CD8-positive, alpha-beta memory T cell (primary cell): ENCODE measurements around the gene SETD7. TPM values are rescaled to one million over a fixed set of nuclear protein-coding genes. Genes with fewer than 3 reads are reported as not detected.

Experiments
- CTCF ChIA-PET: fragments of 350-600 bp; sonication (Branson Sonifier 250); formaldehyde crosslinking; loops from one replicate; lab custom pipeline; 2021; ENCODE audit warnings: antibody characterized with exemption; lab: Charles Lee
- POLR2A ChIA-PET: fragments of 350-600 bp; sonication (Branson Sonifier 250); formaldehyde crosslinking; loops from one replicate; lab custom pipeline; 2021; ENCODE audit warnings: antibody characterized with exemption; lab: Charles Lee
- DNase-seq, 5 donors: peaks; one replicate each; pipeline versions ENCODE4 v3.0.0 to v3.0.0-alpha.2; 2020 to 2022; ENCODE audit warnings: mixed read lengths in 1 of 5
- H3K27ac ChIP-seq: one replicate; pipeline ENCODE4 v1.7.0; 2013; ENCODE audit warnings: low read depth, mild to moderate bottlenecking, low read length, moderate library complexity
- H3K27me3 ChIP-seq: 2 replicates; pipeline ENCODE4 v1.7.0; 2013; ENCODE audit warnings: low read length, mild to moderate bottlenecking; ENCODE audit not compliant: insufficient read depth, poor library complexity, severe bottlenecking
- H3K36me3 ChIP-seq: 2 replicates; pipeline ENCODE4 v1.7.0; 2013; ENCODE audit warnings: mild to moderate bottlenecking, low read length, moderate library complexity; ENCODE audit not compliant: insufficient read depth
- H3K4me1 ChIP-seq: 2 replicates; pipeline ENCODE4 v1.7.0; 2013; ENCODE audit warnings: mild to moderate bottlenecking, low read length, moderate library complexity; ENCODE audit not compliant: insufficient read depth
- H3K4me3 ChIP-seq: 2 replicates; pipeline ENCODE4 v1.7.0; 2013; ENCODE audit warnings: mild to moderate bottlenecking, low read length
- H3K9me3 ChIP-seq: 2 replicates; pipeline ENCODE4 v1.7.0; 2013; ENCODE audit warnings: mild to moderate bottlenecking, low read length
- H3K27ac Mint-ChIP-seq, 8 donors: one replicate each; pipeline ENCODE4 v1.8.0; 2020 to 2021; ENCODE audit warnings: mixed read lengths in 8 of 8, mild to moderate bottlenecking in 6 of 8, inconsistent platforms in 3 of 8, moderate library complexity in 3 of 8
- H3K27me3 Mint-ChIP-seq, 2 donors: one replicate each; pipeline ENCODE4 v1.8.0; 2020 to 2021; ENCODE audit warnings: mixed read lengths in 2 of 2, mild to moderate bottlenecking in 1 of 2, moderate library complexity in 1 of 2
- H3K36me3 Mint-ChIP-seq, 3 donors: one replicate each; pipeline ENCODE4 v1.8.0; 2020 to 2021; ENCODE audit warnings: mixed read lengths in 3 of 3, inconsistent platforms in 1 of 3, mild to moderate bottlenecking in 1 of 3
- H3K4me1 Mint-ChIP-seq, 3 donors: one replicate each; pipeline ENCODE4 v1.8.0; 2020 to 2021; ENCODE audit warnings: mixed read lengths in 3 of 3, inconsistent platforms in 1 of 3, mild to moderate bottlenecking in 1 of 3
- H3K4me3 Mint-ChIP-seq, 7 donors: one replicate each; pipeline ENCODE4 v1.8.0; 2020 to 2021; ENCODE audit warnings: mixed read lengths in 7 of 7, mild to moderate bottlenecking in 6 of 7, moderate library complexity in 4 of 7, inconsistent platforms in 2 of 7
- H3K9me3 Mint-ChIP-seq, 5 donors: one replicate each; pipeline ENCODE4 v1.8.0; 2020 to 2022; ENCODE audit warnings: mixed read lengths in 5 of 5, mild to moderate bottlenecking in 3 of 5, moderate library complexity in 2 of 5, inconsistent platforms in 1 of 5
- polyA plus RNA-seq: library from polyadenylated mRNA; unstranded; fragments of 300-500 nt; fragmentation: Illumina TruSeq; gene quantifications from one replicate; pipeline ENCODE4 v1.2.3, GENCODE V29; 2021
- total RNA-seq, 2 experiments: library from RNA; stranded (reverse); gene quantifications; one replicate each; pipeline ENCODE4 v1.2.3, GENCODE V29; 2021

The SETD7 gene
- total and polyA plus RNA-seq, 3 experiments from 2014 or later, result 2.0 to 17.0 (median 15.2) TPM

- no peaks in the 10 kb centered on the region for H3K9me3 Mint-ChIP-seq
- Histone ChIP-seq H3K4me1 (no peaks in the 10 kb centered on the region), H3K4me3 (no peak overlapping the region), H3K27me3 (no peaks in the 10 kb centered on the region), H3K9me3 (no peaks in the 10 kb centered on the region), H3K27ac (no peak overlapping the region), H3K36me3 (no peaks in the 10 kb centered on the region)
- H3K36me3 Mint-ChIP-seq, result peaks cover 0 to 27% (median 1%) of the 10 kb centered on the region in 3 donors
- no peak overlapping the region for H3K4me3 Mint-ChIP-seq
- H3K4me1 Mint-ChIP-seq, result peaks cover 0 to 2% (median 0%) of the 10 kb centered on the region in 3 donors
- H3K27me3 Mint-ChIP-seq, result no peaks in the 10 kb centered on the region
- no peak for DNase-seq
- POLR2A ChIA-PET, result no interaction called here
- H3K27ac Mint-ChIP-seq, result peak overlapping the region in 1 of 8 donors; percentile 26
- CTCF ChIA-PET, result no interaction called here
These were observed 18.7 kb downstream of the SETD7 start for GRCh38 chr4:139537292-139537691.

- no peaks in the 10 kb centered on the region for H3K27me3 Mint-ChIP-seq
- peak overlapping the region in 1 of 8 donors; percentile 32 for H3K27ac Mint-ChIP-seq
- H3K27me3 ChIP-seq, result no peaks in the 10 kb centered on the region
- H3K36me3 ChIP-seq, result no peaks in the 10 kb centered on the region
- peaks cover under 1 to 3% (median 2%) of the 10 kb centered on the region in 3 donors for H3K4me1 Mint-ChIP-seq
- peaks cover 0 to 19% (median 0%) of the 10 kb centered on the region in 3 donors for H3K36me3 Mint-ChIP-seq
- no peaks in the 10 kb centered on the region for H3K9me3 Mint-ChIP-seq
- no peaks in the 10 kb centered on the region for H3K9me3 ChIP-seq
- H3K4me3 ChIP-seq, result no peak overlapping the region
- ChIA-PET POLR2A (no interaction called here), CTCF (no interaction called here)
- no peak overlapping the region for H3K4me3 Mint-ChIP-seq
- no peak overlapping the region for H3K27ac ChIP-seq
- H3K4me1 ChIP-seq, result no peaks in the 10 kb centered on the region
- no peak for DNase-seq
These were observed 20.2 kb downstream of the SETD7 start for GRCh38 chr4:139535871-139536234.

- no peak for DNase-seq
- ChIA-PET POLR2A (no interaction called here), CTCF (no interaction called here)
- no peaks in the 10 kb centered on the region for H3K36me3 ChIP-seq
- peaks cover 0 to 15% (median 0%) of the 10 kb centered on the region in 3 donors for H3K36me3 Mint-ChIP-seq
- H3K4me3 ChIP-seq, result no peak overlapping the region
- H3K4me1 ChIP-seq, result no peaks in the 10 kb centered on the region
- H3K27ac Mint-ChIP-seq, result peak overlapping the region in 1 of 8 donors; percentile 32
- no peaks in the 10 kb centered on the region for H3K9me3 Mint-ChIP-seq
- no peaks in the 10 kb centered on the region for H3K27me3 ChIP-seq
- H3K9me3 ChIP-seq, result no peaks in the 10 kb centered on the region
- no peaks in the 10 kb centered on the region for H3K27me3 Mint-ChIP-seq
- peaks cover 2 to 6% (median 5%) of the 10 kb centered on the region in 3 donors for H3K4me1 Mint-ChIP-seq
- no peak overlapping the region for H3K4me3 Mint-ChIP-seq
- no peak overlapping the region for H3K27ac ChIP-seq
These were observed 20.7 kb downstream of the SETD7 start for GRCh38 chr4:139535228-139535870.

- peaks cover 0 to 8% (median 0%) of the 10 kb centered on the region in 3 donors for H3K36me3 Mint-ChIP-seq
- H3K4me1 Mint-ChIP-seq, result peaks cover 5 to 6% (median 6%) of the 10 kb centered on the region in 3 donors
- H3K9me3 Mint-ChIP-seq, result no peaks in the 10 kb centered on the region
- no peak for DNase-seq
- H3K27ac ChIP-seq, result no peak overlapping the region
- no peaks in the 10 kb centered on the region for H3K9me3 ChIP-seq
- no peaks in the 10 kb centered on the region for H3K27me3 Mint-ChIP-seq
- no peaks in the 10 kb centered on the region for H3K36me3 ChIP-seq
- no peak overlapping the region for H3K4me3 ChIP-seq
- no peaks in the 10 kb centered on the region for H3K27me3 ChIP-seq
- ChIA-PET POLR2A (no interaction called here), CTCF (interaction anchor here (0.7 kb wide), 1 partner anchor 504 kb away, joined by 4 read pairs; no protein-coding TSS in a partner anchor)
- H3K4me1 ChIP-seq, result no peaks in the 10 kb centered on the region
- peak overlapping the region in 1 of 8 donors; percentile 52 for H3K27ac Mint-ChIP-seq
- no peak overlapping the region for H3K4me3 Mint-ChIP-seq
These were observed 21.6 kb downstream of the SETD7 start for GRCh38 chr4:139534287-139534950.

GRCh38 chr4:139533511-139533910, 22.5 kb downstream of the SETD7 start:
- Histone ChIP-seq H3K36me3 (no peaks in the 10 kb centered on the region), H3K27me3 (no peaks in the 10 kb centered on the region), H3K4me1 (peaks cover 7% of the 10 kb centered on the region), H3K27ac (no peak overlapping the region), H3K9me3 (no peaks in the 10 kb centered on the region), H3K4me3 (no peak overlapping the region)
- no peaks in the 10 kb centered on the region for H3K9me3 Mint-ChIP-seq
- no peak overlapping the region for H3K4me3 Mint-ChIP-seq
- DNase-seq, result no peak
- H3K36me3 Mint-ChIP-seq, result peaks cover 0 to 10% (median 0%) of the 10 kb centered on the region in 3 donors
- peaks cover 13 to 15% (median 14%) of the 10 kb centered on the region in 3 donors for H3K4me1 Mint-ChIP-seq
- ChIA-PET POLR2A (no interaction called here), CTCF (interaction anchor here (0.7 to 1.7 kb wide), 2 partner anchors 503 kb away, joined by 4 read pairs; no protein-coding TSS in a partner anchor)
- no peaks in the 10 kb centered on the region for H3K27me3 Mint-ChIP-seq
- peak overlapping the region in 1 of 8 donors; percentile 6 for H3K27ac Mint-ChIP-seq

- H3K9me3 Mint-ChIP-seq, result no peaks in the 10 kb centered on the region
- peaks cover 0 to 14% (median 0%) of the 10 kb centered on the region in 3 donors for H3K36me3 Mint-ChIP-seq
- ChIA-PET POLR2A (interaction anchor here (0.5 kb wide), 1 partner anchor 649 kb away, joined by 3 read pairs; no protein-coding TSS in a partner anchor), CTCF (interaction anchor here (1.7 kb wide), 1 partner anchor 502 kb away, joined by 4 read pairs; no protein-coding TSS in a partner anchor)
- no peaks in the 10 kb centered on the region for H3K27me3 Mint-ChIP-seq
- no peaks in the 10 kb centered on the region for H3K27me3 ChIP-seq
- peak overlapping the region in 2 of 8 donors; percentile 6 to 65 for H3K27ac Mint-ChIP-seq
- H3K4me1 ChIP-seq, result peaks cover 10% of the 10 kb centered on the region
- H3K4me3 Mint-ChIP-seq, result no peak overlapping the region
- H3K36me3 ChIP-seq, result no peaks in the 10 kb centered on the region
- H3K9me3 ChIP-seq, result no peaks in the 10 kb centered on the region
- no peak overlapping the region for H3K4me3 ChIP-seq
- DNase-seq, result no peak
- H3K27ac ChIP-seq, result no peak overlapping the region
- H3K4me1 Mint-ChIP-seq, result peaks cover 18 to 21% (median 19%) of the 10 kb centered on the region in 3 donors
These were observed 23.1 kb downstream of the SETD7 start for GRCh38 chr4:139532947-139533346.

- H3K27me3 ChIP-seq, result no peaks in the 10 kb centered on the region
- ChIA-PET POLR2A (interaction anchor here (1.0 kb wide), 1 partner anchor 24 kb away, joined by 4 read pairs; no protein-coding TSS in a partner anchor), CTCF (interaction anchor here (0.6 to 2.7 kb wide), 11 partner anchors 9 to 500 kb away, joined by 3 to 12 read pairs (median 3); partner anchors contain the start of gene SETD7)
- Mint-ChIP-seq H3K9me3 (no peaks in the 10 kb centered on the region), H3K27me3 (no peaks in the 10 kb centered on the region), H3K4me3 (peak overlapping the region in 1 of 7 donors; percentile 52), H3K4me1 (peaks cover 26 to 35% (median 30%) of the 10 kb centered on the region in 3 donors), H3K36me3 (peaks cover 0 to 17% (median 0%) of the 10 kb centered on the region in 3 donors), H3K27ac (peak overlapping the region in 5 of 8 donors; percentile 25 to 82 (median 51))
- H3K27ac ChIP-seq, result no peak overlapping the region
- H3K4me1 ChIP-seq, result peaks cover 11% of the 10 kb centered on the region
- H3K4me3 ChIP-seq, result no peak overlapping the region
- no peaks in the 10 kb centered on the region for H3K36me3 ChIP-seq
- H3K9me3 ChIP-seq, result no peaks in the 10 kb centered on the region
- peak; percentile 46 to 69 (median 52) for DNase-seq
These were observed 25.1 kb downstream of the SETD7 start for GRCh38 chr4:139530833-139531427.
